ENCODE data around the gene PIGN. TPM values are rescaled to one million over a fixed set of nuclear protein-coding genes. Genes with fewer than 3 reads are reported as not detected.
A peak's percentile ranks its signal among the peaks of the same experiment; 100 is the strongest.

The PIGN gene
- total RNA-seq, 1 experiment from 2014 or later, result 30.9 TPM

DNA sequence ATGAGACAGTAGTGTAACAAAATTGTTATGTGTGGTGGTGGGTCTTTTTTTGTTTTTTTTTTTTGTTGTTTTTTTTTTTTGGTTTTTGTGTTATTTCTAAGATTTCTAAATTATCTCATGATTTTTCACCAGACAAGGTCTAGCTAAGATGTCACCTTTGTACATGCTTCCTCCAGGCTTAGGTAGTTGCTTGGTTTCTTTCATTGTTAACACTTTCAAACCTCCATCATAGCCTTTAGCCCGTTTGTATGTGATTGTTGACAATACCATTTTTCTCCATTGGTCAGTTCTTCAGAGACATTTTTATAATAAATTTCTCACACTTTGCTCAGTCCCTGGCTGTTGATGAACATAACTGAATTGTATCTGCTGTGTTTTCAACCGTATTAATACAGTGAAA is 2.4 kb upstream of the PIGN start:
- Histone ChIP-seq H3K18ac (ENCODE audit: insufficient read length, low read depth, low read length) (no peak overlapping the region), H4K5ac (ENCODE audit: insufficient read length, low read depth, low read length) (no peak overlapping the region), H2AK5ac (ENCODE audit: insufficient read length, low read length) (no peak overlapping the region), H2BK12ac (ENCODE audit: insufficient read length, low read depth, low read length) (no peak overlapping the region), H3K4ac (ENCODE audit: low read depth, low read length) (no peak overlapping the region), H3T11ph (ENCODE audit: low read length) (no peak overlapping the region), H3K9ac (ENCODE audit: extremely low read depth, insufficient read length, low read length) (peak overlapping the region; percentile 65), H3K14ac (ENCODE audit: insufficient read depth, low read length) (no peak overlapping the region), H3K56ac (ENCODE audit: insufficient read length, low read depth, low read length) (no peak overlapping the region), H4K91ac (ENCODE audit: insufficient read length, low read depth, low read length) (no peak overlapping the region), H3K79me2 (ENCODE audit: insufficient read depth, low read length) (peaks cover 44% of the 10 kb centered on the region), H3K4me1 (ENCODE audit: insufficient read depth, low read length) (no peaks in the 10 kb centered on the region; the same call in 1 of the 2 replicates), H2BK15ac (ENCODE audit: low read depth, low read length) (no peak overlapping the region), H2BK20ac (ENCODE audit: low read depth, low read length, poor library complexity, severe bottlenecking) (no peak overlapping the region), H3K23me2 (ENCODE audit: insufficient read length, low read depth, low read length, poor library complexity, severe bottlenecking) (peaks cover 13% of the 10 kb centered on the region), H4K8ac (replicated peaks; ENCODE audit: insufficient read length, low read depth, low read length) (no peak overlapping the region), H3K27ac (ENCODE audit: insufficient read length, low read depth, low read length) (no peak overlapping the region), H2BK5ac (ENCODE audit: insufficient read length, low read length) (no peak overlapping the region), H4K20me1 (ENCODE audit: control insufficient read depth, insufficient read depth, insufficient read length) (no peaks in the 10 kb centered on the region), H3K23ac (ENCODE audit: insufficient read length, low read depth, low read length) (no peak overlapping the region), H3K9me3 (ENCODE audit: control insufficient read depth, low read depth, low read length) (no peaks in the 10 kb centered on the region), H3K79me1 (ENCODE audit: insufficient read depth, low read depth, low read length, poor library complexity, severe bottlenecking) (peaks cover 4% of the 10 kb centered on the region), H3K27me3 (ENCODE audit: insufficient read depth, low read length) (no peaks in the 10 kb centered on the region), H2BK120ac (ENCODE audit: low read depth, low read length, poor library complexity, severe bottlenecking) (no peak overlapping the region), H3K4me2 (ENCODE audit: insufficient read depth, insufficient read length, low read length) (peak overlapping the region; percentile 88), H2AFZ (ENCODE audit: low read length) (no peak overlapping the region)
- peaks cover 0 to 9% (median 5%) of the 10 kb centered on the region in 3 experiments; a peak in 6 of 7 replicates for H3K36me3 Mint-ChIP-seq (ENCODE audit: insufficient read depth in 1 of 3, low read depth in 3 of 3)
- TF ChIP-seq, protein P1, sequence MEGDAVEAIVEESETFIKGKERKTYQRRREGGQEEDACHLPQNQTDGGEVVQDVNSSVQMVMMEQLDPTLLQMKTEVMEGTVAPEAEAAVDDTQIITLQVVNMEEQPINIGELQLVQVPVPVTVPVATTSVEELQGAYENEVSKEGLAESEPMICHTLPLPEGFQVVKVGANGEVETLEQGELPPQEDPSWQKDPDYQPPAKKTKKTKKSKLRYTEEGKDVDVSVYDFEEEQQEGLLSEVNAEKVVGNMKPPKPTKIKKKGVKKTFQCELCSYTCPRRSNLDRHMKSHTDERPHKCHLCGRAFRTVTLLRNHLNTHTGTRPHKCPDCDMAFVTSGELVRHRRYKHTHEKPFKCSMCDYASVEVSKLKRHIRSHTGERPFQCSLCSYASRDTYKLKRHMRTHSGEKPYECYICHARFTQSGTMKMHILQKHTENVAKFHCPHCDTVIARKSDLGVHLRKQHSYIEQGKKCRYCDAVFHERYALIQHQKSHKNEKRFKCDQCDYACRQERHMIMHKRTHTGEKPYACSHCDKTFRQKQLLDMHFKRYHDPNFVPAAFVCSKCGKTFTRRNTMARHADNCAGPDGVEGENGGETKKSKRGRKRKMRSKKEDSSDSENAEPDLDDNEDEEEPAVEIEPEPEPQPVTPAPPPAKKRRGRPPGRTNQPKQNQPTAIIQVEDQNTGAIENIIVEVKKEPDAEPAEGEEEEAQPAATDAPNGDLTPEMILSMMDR (conservative IDR thresholded peaks at IDR 0.05), result no peak
- DNase-seq, result no peak
- peaks cover 0 to 4% of the 10 kb centered on the region in 2 experiments; a peak in 1 of 5 replicates for H3K9me3 Mint-ChIP-seq
- H3K27me3 Mint-ChIP-seq (ENCODE audit: low read depth), result no peaks in the 10 kb centered on the region; the same call in 1 of the 2 replicates
- H3K27ac Mint-ChIP-seq, result no peak overlapping the region
- H3K4me1 Mint-ChIP-seq, result peaks cover 26 to 31% of the 10 kb centered on the region in 2 experiments
- no CpG with 5 or more reads among the region's 2 CpGs for WGBS (ENCODE audit: extremely low coverage, insufficient read length, low lambda C conversion rate)
- peak overlapping the region; percentile 98 to 100 for H3K4me3 Mint-ChIP-seq

All from H9 (cell line).